Fibroblast of pulmonary artery (primary cell): Measurements from ENCODE around the gene NIPSNAP2.

ENCODE experiments used
- DNase-seq: peaks from one replicate; pipeline ENCODE4 v3.0.0-alpha.2; 2010; ENCODE audit warnings: low read depth
- H3K4me3 ChIP-seq: replicated peaks from 2 replicates; pipeline ENCODE4 v1.5.1; 2011; ENCODE audit warnings: low read depth, mild to moderate bottlenecking, control low read depth, low read length, moderate library complexity
- TF ChIP-seq, protein P1 (sequence below): IDR thresholded peaks from 2 replicates; pipeline ENCODE4 v1.5.1; 2011; ENCODE audit warnings: mild to moderate bottlenecking, control low read depth, low read length, inconsistent platforms; ENCODE audit errors: missing control alignments

NIPSNAP2 gene

DNA sequence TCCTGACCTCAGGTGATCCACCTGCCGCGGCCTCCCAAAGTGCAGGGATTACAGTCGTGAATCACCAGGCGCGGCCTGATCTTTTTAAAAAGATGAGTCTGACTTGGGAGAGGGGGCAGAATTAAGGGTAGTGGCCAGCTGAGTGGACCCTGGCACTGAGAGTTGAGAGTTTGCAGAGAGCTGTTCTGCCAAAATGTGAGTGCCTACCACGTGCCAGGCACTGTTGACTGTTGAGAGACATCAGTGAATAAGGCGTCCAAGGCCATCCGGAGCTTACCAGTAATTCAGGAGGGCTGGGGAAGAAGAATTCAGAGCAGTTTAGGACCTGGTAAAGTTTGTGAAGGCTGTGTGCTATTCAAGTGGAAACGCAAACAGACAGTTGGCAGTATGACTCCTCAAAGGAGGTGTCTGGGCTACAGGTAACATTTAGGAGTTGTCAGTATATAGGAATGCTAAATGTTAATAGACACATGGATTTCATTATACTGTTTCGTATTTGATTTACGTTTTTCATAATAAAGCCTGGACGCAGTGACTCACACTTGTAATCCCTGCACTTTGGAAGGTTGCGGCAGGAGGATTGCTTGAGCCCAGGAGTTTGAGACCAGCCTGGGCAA is 1.5 kb downstream of the NIPSNAP2 start:
- H3K4me3 ChIP-seq: no peak overlapping the region
- DNase-seq: no peak
- TF ChIP-seq, protein P1, sequence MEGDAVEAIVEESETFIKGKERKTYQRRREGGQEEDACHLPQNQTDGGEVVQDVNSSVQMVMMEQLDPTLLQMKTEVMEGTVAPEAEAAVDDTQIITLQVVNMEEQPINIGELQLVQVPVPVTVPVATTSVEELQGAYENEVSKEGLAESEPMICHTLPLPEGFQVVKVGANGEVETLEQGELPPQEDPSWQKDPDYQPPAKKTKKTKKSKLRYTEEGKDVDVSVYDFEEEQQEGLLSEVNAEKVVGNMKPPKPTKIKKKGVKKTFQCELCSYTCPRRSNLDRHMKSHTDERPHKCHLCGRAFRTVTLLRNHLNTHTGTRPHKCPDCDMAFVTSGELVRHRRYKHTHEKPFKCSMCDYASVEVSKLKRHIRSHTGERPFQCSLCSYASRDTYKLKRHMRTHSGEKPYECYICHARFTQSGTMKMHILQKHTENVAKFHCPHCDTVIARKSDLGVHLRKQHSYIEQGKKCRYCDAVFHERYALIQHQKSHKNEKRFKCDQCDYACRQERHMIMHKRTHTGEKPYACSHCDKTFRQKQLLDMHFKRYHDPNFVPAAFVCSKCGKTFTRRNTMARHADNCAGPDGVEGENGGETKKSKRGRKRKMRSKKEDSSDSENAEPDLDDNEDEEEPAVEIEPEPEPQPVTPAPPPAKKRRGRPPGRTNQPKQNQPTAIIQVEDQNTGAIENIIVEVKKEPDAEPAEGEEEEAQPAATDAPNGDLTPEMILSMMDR: no peak

DNA sequence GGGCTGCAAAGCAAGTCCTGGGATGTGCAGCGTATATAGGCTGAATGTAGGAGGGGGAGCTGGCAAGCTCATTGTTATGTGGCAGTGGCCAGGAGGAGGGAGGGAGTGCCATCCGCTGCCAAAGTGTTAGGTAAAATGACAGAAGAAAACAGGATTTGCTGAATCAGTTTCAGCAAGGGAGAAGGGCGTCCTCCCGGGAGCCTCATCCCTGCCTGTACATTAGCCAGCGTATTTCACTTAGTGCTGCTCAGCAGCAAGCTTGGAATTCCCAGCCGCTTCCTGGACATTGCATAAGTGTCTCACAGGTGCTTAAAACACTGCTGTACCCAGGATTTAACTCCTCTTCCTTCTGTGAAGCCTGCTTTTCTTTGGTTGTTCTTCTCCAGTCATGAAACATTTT is 2.5 kb downstream of the NIPSNAP2 start:
- no peak overlapping the region for H3K4me3 ChIP-seq
- TF ChIP-seq, protein P1: no peak
- DNase-seq: no peak

DNA sequence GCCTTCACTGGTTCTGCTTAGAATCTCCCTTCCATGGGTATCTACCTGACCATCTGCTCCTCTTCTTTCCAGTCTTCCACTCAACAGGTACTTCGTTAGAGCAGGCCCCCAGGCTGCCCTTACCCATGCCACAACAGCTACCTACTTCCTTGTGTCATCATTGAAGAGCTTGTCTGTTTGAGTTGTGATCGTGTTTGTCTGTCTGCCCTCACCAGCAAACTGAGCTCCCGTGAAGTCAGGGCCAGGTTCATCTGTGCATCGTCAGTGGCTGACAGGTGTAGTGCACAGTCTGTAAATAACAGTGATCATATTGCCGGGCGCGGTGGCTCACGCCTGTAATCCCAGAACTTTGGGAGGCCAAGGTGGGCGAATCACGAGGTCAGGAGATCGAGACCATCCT is 5.0 kb downstream of the NIPSNAP2 start:
- TF ChIP-seq, protein P1: no peak
- DNase-seq: no peak
- no peak overlapping the region for H3K4me3 ChIP-seq

DNA sequence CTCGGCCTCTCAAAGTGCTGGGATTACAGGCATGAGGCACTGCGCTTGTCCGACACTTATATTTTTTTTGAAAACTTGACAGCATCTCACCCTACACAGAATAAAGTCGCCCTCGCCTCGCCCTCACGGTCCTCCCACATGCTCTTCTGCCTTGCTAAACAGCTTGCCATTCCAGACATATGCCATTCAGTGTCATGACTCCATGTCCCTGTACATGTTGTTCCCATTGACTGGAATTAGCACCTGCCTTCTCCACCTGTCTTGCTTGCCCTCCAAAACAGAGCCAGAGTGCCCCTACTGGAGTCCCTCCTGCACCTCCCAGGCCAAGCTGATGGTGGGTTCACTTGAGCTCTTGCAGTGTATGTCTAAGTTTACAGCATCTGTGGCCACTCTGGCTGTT is 6.2 kb downstream of the NIPSNAP2 start:
- no peak overlapping the region for H3K4me3 ChIP-seq
- TF ChIP-seq, protein P1: no peak

DNA sequence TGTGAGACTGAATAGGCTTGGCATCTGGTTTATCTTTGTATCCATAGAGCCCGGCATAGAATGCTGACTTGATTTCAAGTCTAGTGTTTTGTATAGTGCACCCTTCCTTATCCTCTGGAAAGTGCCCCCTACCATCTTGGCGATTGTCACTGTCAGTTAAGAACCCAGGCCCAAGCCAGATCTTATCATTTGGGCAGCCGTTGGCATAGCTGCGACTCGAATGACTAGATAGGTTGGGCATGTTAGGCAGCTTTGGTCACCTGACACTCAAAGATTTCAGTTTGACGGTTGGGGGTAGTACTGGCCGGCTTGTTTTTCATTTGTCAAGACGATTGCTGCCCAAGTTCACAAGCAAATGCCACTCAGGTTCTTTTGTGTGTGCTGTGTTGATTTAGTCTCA is 6.6 kb downstream of the NIPSNAP2 start:
- TF ChIP-seq, protein P1: no peak
- H3K4me3 ChIP-seq: no peak overlapping the region
- DNase-seq: no peak

More for the DNA sequence above, 6.2 kb downstream of the NIPSNAP2 start:
- DNase-seq: no peak

DNA sequence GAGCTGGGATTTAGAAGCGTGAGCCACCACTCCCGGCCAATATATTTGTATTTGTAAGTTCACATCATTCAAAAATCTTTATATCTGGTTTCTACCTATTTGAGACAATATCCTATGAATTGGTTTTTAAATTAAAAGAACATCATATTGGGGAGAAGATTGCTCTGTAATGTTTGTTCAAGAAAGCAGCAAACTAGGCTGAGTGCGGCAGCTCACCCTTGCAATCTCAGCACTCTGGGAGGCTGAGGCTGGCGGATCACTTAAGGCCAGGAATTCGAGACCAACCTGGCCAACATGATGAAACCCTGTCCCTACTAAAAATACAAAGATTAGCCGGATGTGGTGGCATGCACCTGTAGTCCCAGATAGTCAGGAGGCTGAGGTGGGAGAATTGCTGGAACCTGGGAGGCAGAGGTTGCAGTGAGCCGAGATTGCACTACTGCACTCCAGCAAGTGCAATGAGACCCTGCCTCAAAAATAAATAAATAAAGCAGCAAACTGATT is 9.4 kb downstream of the NIPSNAP2 start:
- TF ChIP-seq, protein P1: no peak
- no peak for DNase-seq
- H3K4me3 ChIP-seq: no peak overlapping the region
